GM23338 (cell line): ENCODE results near the gene CDKAL1. TPM values are rescaled to one million over a fixed set of nuclear protein-coding genes. Genes with fewer than 3 reads are reported as not detected.

Source experiments
- ATAC-seq: fragments of 200-7000 bp; cut with Tn5 transposase; 3 replicates; pipeline ENCODE4 v1.9.1; 2020
- DNase-seq: peaks from one replicate; pipeline ENCODE4 v3.0.0-alpha.2; 2015; ENCODE audit warnings: low spot score
- H2AFZ ChIP-seq: fragments of 200-600 bp; sonication (generic); 2 replicates; pipeline ENCODE4 v1.8.0; 2016; ENCODE audit warnings: antibody characterized with exemption, mild to moderate bottlenecking, moderate library complexity
- H3F3A ChIP-seq: fragments of 200-600 bp; sonication (generic); replicated peaks from 2 replicates; pipeline ENCODE4 v1.8.0; 2017; ENCODE audit warnings: antibody characterized with exemption, mixed run types, low read depth
- H3K27ac ChIP-seq: fragments of 200-600 bp; sonication (generic); 2 replicates; pipeline ENCODE4 v1.6.1; 2016; ENCODE audit warnings: low read depth
- H3K27me3 ChIP-seq: fragments of 200-600 bp; sonication (generic); 2 replicates; pipeline ENCODE4 v1.8.0; 2016; ENCODE audit warnings: mild to moderate bottlenecking, mixed run types, moderate library complexity; ENCODE audit not compliant: insufficient read depth
- H3K36me3 ChIP-seq: fragments of 200-600 bp; sonication (generic); 2 replicates; pipeline ENCODE4 v1.8.0; 2016; ENCODE audit warnings: mild to moderate bottlenecking; ENCODE audit not compliant: insufficient read depth
- H3K4me1 ChIP-seq: fragments of 200-600 bp; sonication (generic); 2 replicates; pipeline ENCODE4 v1.8.0; 2016; ENCODE audit warnings: mild to moderate bottlenecking, moderate library complexity; ENCODE audit not compliant: insufficient read depth
- H3K4me2 ChIP-seq: fragments of 200-600 bp; sonication (generic); 2 replicates; pipeline ENCODE4 v1.7.1; 2017; ENCODE audit warnings: mixed run types
- H3K4me3 ChIP-seq: fragments of 200-600 bp; sonication (generic); 2 replicates; pipeline ENCODE4 v1.6.1; 2016; ENCODE audit warnings: mixed run types
- H3K79me2 ChIP-seq: fragments of 200-600 bp; sonication (generic); replicated peaks from 2 replicates; pipeline ENCODE4 v1.8.0; 2017; ENCODE audit warnings: mild to moderate bottlenecking; ENCODE audit not compliant: insufficient read depth
- H3K9me2 ChIP-seq: fragments of 200-600 bp; sonication (generic); 2 replicates; pipeline ENCODE4 v1.8.0; 2017; ENCODE audit not compliant: insufficient read depth
- H4K20me1 ChIP-seq: fragments of 200-600 bp; sonication (generic); replicated peaks from 2 replicates; pipeline ENCODE4 v1.8.0; 2017; ENCODE audit warnings: mild to moderate bottlenecking; ENCODE audit not compliant: insufficient read depth
- H3K27ac Mint-ChIP-seq: 2 replicates; pipeline ENCODE4 v1.8.0; 2020; ENCODE audit warnings: inconsistent platforms, mild to moderate bottlenecking, moderate library complexity, mixed read lengths
- H3K27me3 Mint-ChIP-seq: 3 replicates; pipeline ENCODE4 v1.8.0; 2022; ENCODE audit warnings: low read depth, mild to moderate bottlenecking, moderate library complexity, mixed read lengths, inconsistent platforms; ENCODE audit not compliant: insufficient read depth, poor library complexity
- H3K36me3 Mint-ChIP-seq: 3 replicates; pipeline ENCODE4 v1.8.0; 2021; ENCODE audit warnings: low read depth, mild to moderate bottlenecking, inconsistent platforms, moderate library complexity, mixed read lengths
- H3K4me1 Mint-ChIP-seq: 3 replicates; pipeline ENCODE4 v1.8.0; 2020; ENCODE audit warnings: mild to moderate bottlenecking, inconsistent platforms, mixed read lengths
- H3K4me3 Mint-ChIP-seq: 3 replicates; pipeline ENCODE4 v1.8.0; 2021; ENCODE audit warnings: moderate library complexity, mild to moderate bottlenecking, inconsistent platforms, mixed read lengths
- H3K9me3 Mint-ChIP-seq: 3 replicates; pipeline ENCODE4 v1.8.0; 2020; ENCODE audit warnings: moderate library complexity, mild to moderate bottlenecking, inconsistent platforms, mixed read lengths
- CREB1 ChIP-seq: fragments of 250-450 bp; sonication (Bioruptor Pico); IDR thresholded peaks from 2 replicates; pipeline ENCODE4 v1.5.0; 2020; ENCODE audit warnings: low read depth, mild to moderate bottlenecking, moderate library complexity
- CTCF ChIP-seq, 2 experiments: fragments of 200-600 bp in 1 of 2; sonication (generic) in 1 of 2; conservative IDR thresholded peaks; 2 replicates each; pipeline versions ENCODE4 v1.5.1 to v1.6.1; 2016 to 2017; ENCODE audit warnings: antibody characterized with exemption in 2 of 2, low read depth in 2 of 2, mild to moderate bottlenecking in 2 of 2, moderate library complexity in 1 of 2
- ETS1 ChIP-seq: IDR thresholded peaks from 2 replicates; pipeline ENCODE4 v1.6.1; 2016; ENCODE audit warnings: antibody characterized with exemption
- EZH2 ChIP-seq: fragments of 200-600 bp; sonication (generic); IDR thresholded peaks from one replicate; pipeline ENCODE4 v1.8.0; 2017; ENCODE audit warnings: antibody characterized with exemption, mild to moderate bottlenecking, low read depth; ENCODE audit not compliant: unreplicated experiment
- EZH2phosphoT487 ChIP-seq: fragments of 200-600 bp; sonication (generic); IDR thresholded peaks from one replicate; pipeline ENCODE4 v1.8.1; 2018; ENCODE audit warnings: antibody characterized with exemption; ENCODE audit not compliant: unreplicated experiment
- JUNB ChIP-seq: IDR thresholded peaks from one replicate; pipeline ENCODE4 v1.6.1; 2016; ENCODE audit warnings: antibody characterized with exemption; ENCODE audit not compliant: unreplicated experiment
- NANOG ChIP-seq: IDR thresholded peaks from 2 replicates; pipeline ENCODE4 v1.6.1; 2016; ENCODE audit warnings: antibody characterized with exemption, borderline replicate concordance
- POLR2AphosphoS5 ChIP-seq: IDR thresholded peaks from 2 replicates; pipeline ENCODE4 v1.6.1; 2016; ENCODE audit warnings: antibody characterized with exemption, low read depth
- REST ChIP-seq: IDR thresholded peaks from one replicate; pipeline ENCODE4 v1.6.1; 2018; ENCODE audit warnings: antibody characterized with exemption; ENCODE audit not compliant: unreplicated experiment
- STAT1 ChIP-seq: IDR thresholded peaks from one replicate; pipeline ENCODE4 v1.6.1; 2016; ENCODE audit warnings: antibody characterized with exemption; ENCODE audit not compliant: unreplicated experiment
- ZNF114 ChIP-seq: fragments of 250-450 bp; sonication (Bioruptor Pico); IDR thresholded peaks from 2 replicates; pipeline ENCODE4 v1.5.0; 2020; ENCODE audit warnings: mild to moderate bottlenecking, moderate library complexity
- ZNF462 ChIP-seq: fragments of 250-450 bp; sonication (Bioruptor Pico); IDR thresholded peaks from 2 replicates; pipeline ENCODE4 v1.5.0; 2020; ENCODE audit warnings: mild to moderate bottlenecking, moderate library complexity
- polyA plus RNA-seq: library from polyadenylated mRNA; unstranded; fragments of >200 nt; fragmentation: Nextera tagmentation; extraction: Ambion mirVana; gene quantifications from 2 replicates; pipeline ENCODE4 v1.2.1, GENCODE V29; 2016
- total RNA-seq: library from RNA; depleted of rRNA; stranded (reverse); fragments of >200 nt; shearing (Covaris generic); gene quantifications from 2 replicates; pipeline ENCODE4 v1.2.3, GENCODE V29; 2014

Gene CDKAL1
- total and polyA plus RNA-seq, 2 experiments from 2014 or later = 17.8 to 35.0 TPM

- no peaks in the 10 kb centered on the region for H3F3A ChIP-seq
- H3K36me3 ChIP-seq = no peaks in the 10 kb centered on the region
- Mint-ChIP-seq H3K27me3 (no peaks in the 10 kb centered on the region), H3K27ac (no peak overlapping the region), H3K36me3 (peaks cover 7% of the 10 kb centered on the region; the same call in 2 of the 3 replicates), H3K9me3 (peaks cover 7% of the 10 kb centered on the region; the same call in 2 of the 3 replicates), H3K4me1 (peaks cover 6% of the 10 kb centered on the region), H3K4me3 (no peak overlapping the region)
- no peak overlapping the region for H3K27ac ChIP-seq
- H3K79me2 ChIP-seq = no peaks in the 10 kb centered on the region
- TF ChIP-seq EZH2 (no peak), ZNF114 (CRISPR knock-in tag) (no peak), NANOG (no peak), ZNF462 (no peak), JUNB (no peak), ETS1 (no peak), CTCF (conservative IDR thresholded peaks at IDR 0.05; ENCODE audit: low read depth in 2 of 2) (no peak), POLR2AphosphoS5 (no peak), EZH2phosphoT487 (no peak), STAT1 (no peak), REST (no peak), CREB1 (no peak)
- H4K20me1 ChIP-seq = no peaks in the 10 kb centered on the region
- no peaks in the 10 kb centered on the region; the same call in 1 of the 2 replicates for H3K9me2 ChIP-seq
- H3K4me1 ChIP-seq = no peaks in the 10 kb centered on the region; the same call in 1 of the 2 replicates
- H2AFZ ChIP-seq = no peak overlapping the region
- no peak overlapping the region for H3K4me3 ChIP-seq
- ATAC-seq = no peak
- no peaks in the 10 kb centered on the region for H3K27me3 ChIP-seq
- H3K4me2 ChIP-seq = no peak overlapping the region
- no peak for DNase-seq
Observed at GRCh38 chr6:21208796-21209186, 674.5 kb downstream of the CDKAL1 start.
